Lung (tissue), 12 donors: ENCODE data around the gene SLC4A2. TPM values are rescaled to one million over a fixed set of nuclear protein-coding genes. Genes with fewer than 3 reads are reported as not detected.

Experiments
- ATAC-seq: fragments of 200-7000 bp; cut with Tn5 transposase; one replicate; pipeline ENCODE4 v1.9.1; 2020; ENCODE audit warnings: moderate number of reproducible peaks; ENCODE audit not compliant: insufficient read depth, low FRiP score
- DNase-seq, 3 donors: peaks; one replicate each; pipeline ENCODE4 v3.0.0-alpha.2; 2013 to 2017
- H3K27ac ChIP-seq, 2 donors: one replicate each; pipeline ENCODE4 v1.5.1; 2013; ENCODE audit warnings: mild to moderate bottlenecking in 2 of 2, moderate library complexity in 2 of 2, control low read depth in 1 of 2, inconsistent platforms in 1 of 2, low read depth in 1 of 2, low read length in 1 of 2
- H3K27me3 ChIP-seq, 3 donors: one replicate each; pipeline ENCODE4 v1.5.1; 2013; ENCODE audit warnings: low read length in 2 of 3; ENCODE audit not compliant: control insufficient read depth in 3 of 3, insufficient read depth in 3 of 3
- H3K36me3 ChIP-seq, 4 donors: one replicate each; pipeline ENCODE4 v1.5.1; 2013; ENCODE audit warnings: low read length in 4 of 4, mild to moderate bottlenecking in 1 of 4, moderate library complexity in 1 of 4; ENCODE audit not compliant: control insufficient read depth in 4 of 4, insufficient read depth in 4 of 4
- H3K4me1 ChIP-seq, 5 donors: one replicate each; pipeline ENCODE4 v1.5.1; 2013; ENCODE audit warnings: low read length in 5 of 5, mild to moderate bottlenecking in 2 of 5, moderate library complexity in 1 of 5; ENCODE audit not compliant: control insufficient read depth in 5 of 5, insufficient read depth in 5 of 5
- H3K4me3 ChIP-seq: one replicate; pipeline ENCODE4 v1.5.1; 2013; ENCODE audit warnings: mild to moderate bottlenecking, control low read depth, moderate library complexity
- H3K9ac ChIP-seq, 2 donors: one replicate each; pipeline ENCODE4 v1.5.1; 2013; ENCODE audit warnings: low read length in 2 of 2, control low read depth in 1 of 2; ENCODE audit not compliant: insufficient read depth in 1 of 2
- H3K9me3 ChIP-seq, 4 donors: one replicate each; pipeline ENCODE4 v1.5.1; 2013; ENCODE audit warnings: low read length in 3 of 4, mild to moderate bottlenecking in 1 of 4, moderate library complexity in 1 of 4; ENCODE audit not compliant: control insufficient read depth in 4 of 4, insufficient read depth in 3 of 4
- WGBS, 2 donors: extraction: QIAGEN DNeasy Blood & Tissue Kit; methylation state at CpG; one replicate each; pipeline ENCODE4 v1.1.7; 2013; 5-methylcytosine and 5-hydroxymethylcytosine counted together
- polyA plus RNA-seq, 2 donors: library from polyadenylated mRNA; stranded (reverse); fragments of 200-250 nt; gene quantifications; one replicate each; pipeline ENCODE4 v1.2.1, GENCODE V29; 2013
- total RNA-seq, 2 donors: library from RNA; depleted of rRNA in 1 of 2; stranded (reverse); fragments of >200 nt in 1 of 2; gene quantifications; one replicate each; pipeline ENCODE4 v1.2.1, GENCODE V29; 2014 to 2021
- TF ChIP-seq, protein P1 (sequence below): IDR thresholded peaks from 2 replicates; pipeline ENCODE4 v1.5.1; 2012; ENCODE audit warnings: mild to moderate bottlenecking; ENCODE audit errors: control extremely low read depth, extremely low read depth
- donor health status: control.
- donor health status: control.
- donor health status: Bipolar disorder and iron deficiency.
- donor health status: healthy.
- donor health status: DM: yes; HTN: yes; CAD: no.

The SLC4A2 gene
- total and polyA plus RNA-seq, 4 donors: 66.3 to 173 (median 120) TPM

DNA sequence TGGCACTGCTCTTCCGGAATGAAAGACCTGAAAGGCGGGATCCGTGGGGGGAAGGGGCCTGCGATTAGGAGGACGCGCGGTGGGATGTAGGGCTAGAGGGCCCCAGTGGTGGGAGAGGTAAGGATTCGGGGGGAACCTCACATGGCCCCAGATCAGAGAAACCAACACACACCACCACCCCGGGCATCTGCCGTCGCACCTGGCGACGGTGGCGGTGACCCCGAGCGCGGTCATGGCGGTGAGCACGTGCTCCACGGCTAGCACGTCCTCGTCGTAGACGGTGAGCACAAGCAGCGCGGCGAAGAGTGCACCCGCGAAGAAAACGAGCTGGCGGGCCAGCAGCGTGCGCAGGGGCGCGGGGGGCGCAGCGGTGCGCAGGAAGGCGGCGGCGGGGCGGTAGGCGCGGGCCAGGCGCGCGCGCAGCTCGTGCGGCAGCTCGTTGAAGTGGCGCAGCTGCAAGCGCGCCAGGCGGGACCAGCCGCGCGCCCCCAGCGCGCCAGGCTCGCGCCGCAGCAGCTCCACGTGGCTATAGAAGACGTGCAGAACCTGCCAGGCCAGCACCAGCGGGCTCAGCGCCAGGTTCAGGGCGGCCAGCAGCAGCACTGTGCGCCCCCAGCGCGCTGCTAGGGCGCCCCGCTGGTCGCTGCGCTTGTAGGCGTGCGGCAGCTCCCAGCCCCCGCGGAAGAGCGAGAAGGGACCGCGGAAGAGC is 40.8 kb upstream of the SLC4A2 start:
- ATAC-seq (no peak), DNase-seq (peak; percentile 72 to 88 (median 84))
- Histone ChIP-seq H3K27ac (no peak overlapping the region), H3K9ac (no peak overlapping the region), H3K4me3 (no peak overlapping the region), H3K36me3 (peaks cover 0 to 2% (median 0%) of the 10 kb centered on the region in 4 donors), H3K27me3 (peaks cover 0 to 19% (median 13%) of the 10 kb centered on the region in 3 donors), H3K9me3 (no peaks in the 10 kb centered on the region), H3K4me1 (peaks cover 0 to 24% (median 0%) of the 10 kb centered on the region in 5 donors)
- WGBS, 2 donors: 1 to 2% methylated on average over 76 to 82 of the region's 82 CpGs
- TF ChIP-seq, protein P1, sequence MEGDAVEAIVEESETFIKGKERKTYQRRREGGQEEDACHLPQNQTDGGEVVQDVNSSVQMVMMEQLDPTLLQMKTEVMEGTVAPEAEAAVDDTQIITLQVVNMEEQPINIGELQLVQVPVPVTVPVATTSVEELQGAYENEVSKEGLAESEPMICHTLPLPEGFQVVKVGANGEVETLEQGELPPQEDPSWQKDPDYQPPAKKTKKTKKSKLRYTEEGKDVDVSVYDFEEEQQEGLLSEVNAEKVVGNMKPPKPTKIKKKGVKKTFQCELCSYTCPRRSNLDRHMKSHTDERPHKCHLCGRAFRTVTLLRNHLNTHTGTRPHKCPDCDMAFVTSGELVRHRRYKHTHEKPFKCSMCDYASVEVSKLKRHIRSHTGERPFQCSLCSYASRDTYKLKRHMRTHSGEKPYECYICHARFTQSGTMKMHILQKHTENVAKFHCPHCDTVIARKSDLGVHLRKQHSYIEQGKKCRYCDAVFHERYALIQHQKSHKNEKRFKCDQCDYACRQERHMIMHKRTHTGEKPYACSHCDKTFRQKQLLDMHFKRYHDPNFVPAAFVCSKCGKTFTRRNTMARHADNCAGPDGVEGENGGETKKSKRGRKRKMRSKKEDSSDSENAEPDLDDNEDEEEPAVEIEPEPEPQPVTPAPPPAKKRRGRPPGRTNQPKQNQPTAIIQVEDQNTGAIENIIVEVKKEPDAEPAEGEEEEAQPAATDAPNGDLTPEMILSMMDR: no peak

DNA sequence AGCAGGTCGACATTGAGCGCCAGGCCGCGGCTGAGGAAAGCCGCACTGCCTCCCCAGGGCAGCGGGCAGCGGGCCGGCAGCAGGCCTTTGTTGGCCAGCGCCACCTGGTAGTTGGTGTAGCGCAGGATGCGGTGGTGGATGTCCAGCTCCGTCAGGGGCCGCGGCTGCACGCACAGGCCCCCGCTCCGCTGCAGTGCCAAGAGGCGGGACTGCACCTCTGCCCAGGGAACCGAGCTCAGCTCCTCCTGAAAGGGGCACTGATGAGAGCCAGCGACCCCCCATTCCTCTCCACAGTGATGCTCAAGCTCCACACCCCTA is 40.3 kb upstream of the SLC4A2 start:
- Histone ChIP-seq H3K9me3 (no peaks in the 10 kb centered on the region), H3K4me1 (peaks cover 0 to 25% (median 0%) of the 10 kb centered on the region in 5 donors), H3K27me3 (peaks cover 0 to 19% (median 13%) of the 10 kb centered on the region in 3 donors), H3K9ac (no peak overlapping the region), H3K27ac (no peak overlapping the region), H3K4me3 (no peak overlapping the region), H3K36me3 (no peaks in the 10 kb centered on the region)
- no peak for ATAC-seq
- 22 to 24% methylated on average over 20 of the region's 20 CpGs for WGBS, 2 donors
- TF ChIP-seq, protein P1: no peak
- DNase-seq: no peak

GRCh38 chr7:151020231-151020630 is 39.2 kb upstream of the SLC4A2 start:
- Histone ChIP-seq H3K9me3 (no peaks in the 10 kb centered on the region), H3K36me3 (no peaks in the 10 kb centered on the region), H3K9ac (no peak overlapping the region), H3K4me1 (peaks cover 0 to 25% (median 0%) of the 10 kb centered on the region in 5 donors), H3K4me3 (no peak overlapping the region), H3K27me3 (peaks cover 0 to 19% (median 13%) of the 10 kb centered on the region in 3 donors), H3K27ac (no peak overlapping the region)
- 50 to 62% methylated on average over 7 of the region's 7 CpGs for WGBS, 2 donors
- ATAC-seq (no peak), DNase-seq (peak in 1 of 3 donors; percentile 23)
- TF ChIP-seq, protein P1: no peak

- Histone ChIP-seq H3K36me3 (no peaks in the 10 kb centered on the region), H3K27ac (no peak overlapping the region), H3K27me3 (peaks cover 0 to 8% (median 3%) of the 10 kb centered on the region in 3 donors), H3K4me3 (no peak overlapping the region), H3K4me1 (peaks cover 0 to 27% (median 0%) of the 10 kb centered on the region in 5 donors), H3K9me3 (no peaks in the 10 kb centered on the region), H3K9ac (no peak overlapping the region)
- ATAC-seq (no peak), DNase-seq (peak; percentile 26 to 52 (median 35))
- WGBS, 2 donors: 76 to 78% methylated on average over 10 of the region's 10 CpGs
- TF ChIP-seq, protein P1: no peak
These were observed 36.2 kb upstream of the SLC4A2 start for GRCh38 chr7:151023232-151023631.
